GM23338 (cell line): ENCODE measurements around the gene MYO5C. TPM values are rescaled to one million over a fixed set of nuclear protein-coding genes. Genes with fewer than 3 reads are reported as not detected.

ENCODE experiments used
- ATAC-seq: fragments of 200-7000 bp; cut with Tn5 transposase; 3 replicates; pipeline ENCODE4 v1.9.1; 2020
- DNase-seq: peaks from one replicate; pipeline ENCODE4 v3.0.0-alpha.2; 2015; ENCODE audit warnings: low spot score
- H2AFZ ChIP-seq: fragments of 200-600 bp; sonication (generic); 2 replicates; pipeline ENCODE4 v1.8.0; 2016; ENCODE audit warnings: antibody characterized with exemption, mild to moderate bottlenecking, moderate library complexity
- H3F3A ChIP-seq: fragments of 200-600 bp; sonication (generic); replicated peaks from 2 replicates; pipeline ENCODE4 v1.8.0; 2017; ENCODE audit warnings: antibody characterized with exemption, mixed run types, low read depth
- H3K27ac ChIP-seq: fragments of 200-600 bp; sonication (generic); 2 replicates; pipeline ENCODE4 v1.6.1; 2016; ENCODE audit warnings: low read depth
- H3K27me3 ChIP-seq: fragments of 200-600 bp; sonication (generic); 2 replicates; pipeline ENCODE4 v1.8.0; 2016; ENCODE audit warnings: mild to moderate bottlenecking, mixed run types, moderate library complexity; ENCODE audit not compliant: insufficient read depth
- H3K36me3 ChIP-seq: fragments of 200-600 bp; sonication (generic); 2 replicates; pipeline ENCODE4 v1.8.0; 2016; ENCODE audit warnings: mild to moderate bottlenecking; ENCODE audit not compliant: insufficient read depth
- H3K4me1 ChIP-seq: fragments of 200-600 bp; sonication (generic); 2 replicates; pipeline ENCODE4 v1.8.0; 2016; ENCODE audit warnings: mild to moderate bottlenecking, moderate library complexity; ENCODE audit not compliant: insufficient read depth
- H3K4me2 ChIP-seq: fragments of 200-600 bp; sonication (generic); 2 replicates; pipeline ENCODE4 v1.7.1; 2017; ENCODE audit warnings: mixed run types
- H3K4me3 ChIP-seq: fragments of 200-600 bp; sonication (generic); 2 replicates; pipeline ENCODE4 v1.6.1; 2016; ENCODE audit warnings: mixed run types
- H3K79me2 ChIP-seq: fragments of 200-600 bp; sonication (generic); replicated peaks from 2 replicates; pipeline ENCODE4 v1.8.0; 2017; ENCODE audit warnings: mild to moderate bottlenecking; ENCODE audit not compliant: insufficient read depth
- H3K9me2 ChIP-seq: fragments of 200-600 bp; sonication (generic); 2 replicates; pipeline ENCODE4 v1.8.0; 2017; ENCODE audit not compliant: insufficient read depth
- H4K20me1 ChIP-seq: fragments of 200-600 bp; sonication (generic); replicated peaks from 2 replicates; pipeline ENCODE4 v1.8.0; 2017; ENCODE audit warnings: mild to moderate bottlenecking; ENCODE audit not compliant: insufficient read depth
- H3K27ac Mint-ChIP-seq: 2 replicates; pipeline ENCODE4 v1.8.0; 2020; ENCODE audit warnings: inconsistent platforms, mild to moderate bottlenecking, moderate library complexity, mixed read lengths
- H3K27me3 Mint-ChIP-seq: 3 replicates; pipeline ENCODE4 v1.8.0; 2022; ENCODE audit warnings: low read depth, mild to moderate bottlenecking, moderate library complexity, mixed read lengths, inconsistent platforms; ENCODE audit not compliant: insufficient read depth, poor library complexity
- H3K36me3 Mint-ChIP-seq: 3 replicates; pipeline ENCODE4 v1.8.0; 2021; ENCODE audit warnings: low read depth, mild to moderate bottlenecking, inconsistent platforms, moderate library complexity, mixed read lengths
- H3K4me1 Mint-ChIP-seq: 3 replicates; pipeline ENCODE4 v1.8.0; 2020; ENCODE audit warnings: mild to moderate bottlenecking, inconsistent platforms, mixed read lengths
- H3K4me3 Mint-ChIP-seq: 3 replicates; pipeline ENCODE4 v1.8.0; 2021; ENCODE audit warnings: moderate library complexity, mild to moderate bottlenecking, inconsistent platforms, mixed read lengths
- H3K9me3 Mint-ChIP-seq: 3 replicates; pipeline ENCODE4 v1.8.0; 2020; ENCODE audit warnings: moderate library complexity, mild to moderate bottlenecking, inconsistent platforms, mixed read lengths
- CREB1 ChIP-seq: fragments of 250-450 bp; sonication (Bioruptor Pico); IDR thresholded peaks from 2 replicates; pipeline ENCODE4 v1.5.0; 2020; ENCODE audit warnings: low read depth, mild to moderate bottlenecking, moderate library complexity
- EZH2 ChIP-seq: fragments of 200-600 bp; sonication (generic); IDR thresholded peaks from one replicate; pipeline ENCODE4 v1.8.0; 2017; ENCODE audit warnings: antibody characterized with exemption, mild to moderate bottlenecking, low read depth; ENCODE audit not compliant: unreplicated experiment
- EZH2phosphoT487 ChIP-seq: fragments of 200-600 bp; sonication (generic); IDR thresholded peaks from one replicate; pipeline ENCODE4 v1.8.1; 2018; ENCODE audit warnings: antibody characterized with exemption; ENCODE audit not compliant: unreplicated experiment
- JUNB ChIP-seq: IDR thresholded peaks from one replicate; pipeline ENCODE4 v1.6.1; 2016; ENCODE audit warnings: antibody characterized with exemption; ENCODE audit not compliant: unreplicated experiment
- NANOG ChIP-seq: IDR thresholded peaks from 2 replicates; pipeline ENCODE4 v1.6.1; 2016; ENCODE audit warnings: antibody characterized with exemption, borderline replicate concordance
- POLR2AphosphoS5 ChIP-seq: IDR thresholded peaks from 2 replicates; pipeline ENCODE4 v1.6.1; 2016; ENCODE audit warnings: antibody characterized with exemption, low read depth
- STAT1 ChIP-seq: IDR thresholded peaks from one replicate; pipeline ENCODE4 v1.6.1; 2016; ENCODE audit warnings: antibody characterized with exemption; ENCODE audit not compliant: unreplicated experiment
- ZNF114 ChIP-seq: fragments of 250-450 bp; sonication (Bioruptor Pico); IDR thresholded peaks from 2 replicates; pipeline ENCODE4 v1.5.0; 2020; ENCODE audit warnings: mild to moderate bottlenecking, moderate library complexity
- ZNF331 ChIP-seq: fragments of 250-450 bp; sonication (Bioruptor Pico); IDR thresholded peaks from 2 replicates; pipeline ENCODE4 v1.5.0; 2020; ENCODE audit warnings: low read depth, mild to moderate bottlenecking, moderate library complexity
- polyA plus RNA-seq: library from polyadenylated mRNA; unstranded; fragments of >200 nt; fragmentation: Nextera tagmentation; extraction: Ambion mirVana; gene quantifications from 2 replicates; pipeline ENCODE4 v1.2.1, GENCODE V29; 2016
- total RNA-seq: library from RNA; depleted of rRNA; stranded (reverse); fragments of >200 nt; shearing (Covaris generic); gene quantifications from 2 replicates; pipeline ENCODE4 v1.2.3, GENCODE V29; 2014
- TF ChIP-seq, protein P1 (sequence below): IDR thresholded peaks from 2 replicates; pipeline ENCODE4 v1.6.1; 2016; ENCODE audit warnings: antibody characterized with exemption
- TF ChIP-seq, protein P2 (sequence below): fragments of 250-450 bp; sonication (Bioruptor Pico); IDR thresholded peaks from 2 replicates; pipeline ENCODE4 v1.5.0; 2020; ENCODE audit warnings: mild to moderate bottlenecking, moderate library complexity
- TF ChIP-seq, protein P3 (sequence below), 2 experiments: fragments of 200-600 bp in 1 of 2; sonication (generic) in 1 of 2; conservative IDR thresholded peaks; 2 replicates each; pipeline versions ENCODE4 v1.5.1 to v1.6.1; 2016 to 2017; ENCODE audit warnings: antibody characterized with exemption in 2 of 2, low read depth in 2 of 2, mild to moderate bottlenecking in 2 of 2, moderate library complexity in 1 of 2
- TF ChIP-seq, protein P4 (sequence below): IDR thresholded peaks from one replicate; pipeline ENCODE4 v1.6.1; 2018; ENCODE audit warnings: antibody characterized with exemption; ENCODE audit not compliant: unreplicated experiment

Gene MYO5C
- total and polyA plus RNA-seq, 2 experiments from 2014 or later, result 7.9 to 28.8 TPM

DNA sequence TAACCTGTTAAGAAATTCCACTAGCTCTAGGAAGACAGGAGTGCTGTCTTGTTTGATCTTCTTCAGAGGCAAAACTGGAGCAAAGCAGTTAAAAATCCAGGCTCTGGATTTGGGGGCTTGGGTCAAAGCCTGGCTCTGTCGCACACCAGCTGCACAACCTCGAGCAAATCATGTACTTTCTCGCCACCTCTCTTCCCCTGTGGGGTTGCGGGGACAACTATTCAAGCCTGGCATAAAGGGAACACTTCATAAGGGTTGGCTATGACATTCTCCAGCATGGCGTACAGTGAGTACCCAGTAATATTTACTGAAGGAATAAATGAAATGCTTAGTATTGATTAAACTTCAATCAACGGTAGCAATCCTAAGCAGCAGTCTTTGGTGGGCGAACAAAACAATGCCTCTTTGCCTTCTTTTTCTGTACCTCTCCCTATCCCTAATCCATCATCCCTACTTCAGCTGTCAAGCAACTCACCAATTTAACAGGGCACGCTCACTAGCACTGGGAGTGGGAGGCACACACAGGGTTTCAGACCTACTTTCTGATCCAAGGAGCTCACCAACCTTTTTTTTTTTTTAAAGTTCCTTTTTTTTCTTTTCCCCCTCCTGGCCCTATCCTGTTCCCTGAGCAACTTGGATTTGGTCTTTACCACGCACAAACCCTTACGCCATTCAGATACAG is 137.4 kb downstream of the MYO5C start:
- no peak for ATAC-seq
- H3K27ac Mint-ChIP-seq, result no peak overlapping the region

More for the DNA sequence above, 137.4 kb downstream of the MYO5C start:
- no peaks in the 10 kb centered on the region for H3K9me3 Mint-ChIP-seq
- TF ChIP-seq ZNF331 (CRISPR knock-in tag), result no peak
- TF ChIP-seq, protein P1, sequence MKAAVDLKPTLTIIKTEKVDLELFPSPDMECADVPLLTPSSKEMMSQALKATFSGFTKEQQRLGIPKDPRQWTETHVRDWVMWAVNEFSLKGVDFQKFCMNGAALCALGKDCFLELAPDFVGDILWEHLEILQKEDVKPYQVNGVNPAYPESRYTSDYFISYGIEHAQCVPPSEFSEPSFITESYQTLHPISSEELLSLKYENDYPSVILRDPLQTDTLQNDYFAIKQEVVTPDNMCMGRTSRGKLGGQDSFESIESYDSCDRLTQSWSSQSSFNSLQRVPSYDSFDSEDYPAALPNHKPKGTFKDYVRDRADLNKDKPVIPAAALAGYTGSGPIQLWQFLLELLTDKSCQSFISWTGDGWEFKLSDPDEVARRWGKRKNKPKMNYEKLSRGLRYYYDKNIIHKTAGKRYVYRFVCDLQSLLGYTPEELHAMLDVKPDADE, result no peak
- no peak for TF ChIP-seq CREB1 (CRISPR knock-in tag)
- TF ChIP-seq EZH2, result no peak
- no peak for TF ChIP-seq JUNB
- TF ChIP-seq ZNF114 (CRISPR knock-in tag), result no peak
- TF ChIP-seq STAT1, result no peak
- TF ChIP-seq EZH2phosphoT487, result no peak
- no peak for TF ChIP-seq NANOG
- TF ChIP-seq, protein P2, sequence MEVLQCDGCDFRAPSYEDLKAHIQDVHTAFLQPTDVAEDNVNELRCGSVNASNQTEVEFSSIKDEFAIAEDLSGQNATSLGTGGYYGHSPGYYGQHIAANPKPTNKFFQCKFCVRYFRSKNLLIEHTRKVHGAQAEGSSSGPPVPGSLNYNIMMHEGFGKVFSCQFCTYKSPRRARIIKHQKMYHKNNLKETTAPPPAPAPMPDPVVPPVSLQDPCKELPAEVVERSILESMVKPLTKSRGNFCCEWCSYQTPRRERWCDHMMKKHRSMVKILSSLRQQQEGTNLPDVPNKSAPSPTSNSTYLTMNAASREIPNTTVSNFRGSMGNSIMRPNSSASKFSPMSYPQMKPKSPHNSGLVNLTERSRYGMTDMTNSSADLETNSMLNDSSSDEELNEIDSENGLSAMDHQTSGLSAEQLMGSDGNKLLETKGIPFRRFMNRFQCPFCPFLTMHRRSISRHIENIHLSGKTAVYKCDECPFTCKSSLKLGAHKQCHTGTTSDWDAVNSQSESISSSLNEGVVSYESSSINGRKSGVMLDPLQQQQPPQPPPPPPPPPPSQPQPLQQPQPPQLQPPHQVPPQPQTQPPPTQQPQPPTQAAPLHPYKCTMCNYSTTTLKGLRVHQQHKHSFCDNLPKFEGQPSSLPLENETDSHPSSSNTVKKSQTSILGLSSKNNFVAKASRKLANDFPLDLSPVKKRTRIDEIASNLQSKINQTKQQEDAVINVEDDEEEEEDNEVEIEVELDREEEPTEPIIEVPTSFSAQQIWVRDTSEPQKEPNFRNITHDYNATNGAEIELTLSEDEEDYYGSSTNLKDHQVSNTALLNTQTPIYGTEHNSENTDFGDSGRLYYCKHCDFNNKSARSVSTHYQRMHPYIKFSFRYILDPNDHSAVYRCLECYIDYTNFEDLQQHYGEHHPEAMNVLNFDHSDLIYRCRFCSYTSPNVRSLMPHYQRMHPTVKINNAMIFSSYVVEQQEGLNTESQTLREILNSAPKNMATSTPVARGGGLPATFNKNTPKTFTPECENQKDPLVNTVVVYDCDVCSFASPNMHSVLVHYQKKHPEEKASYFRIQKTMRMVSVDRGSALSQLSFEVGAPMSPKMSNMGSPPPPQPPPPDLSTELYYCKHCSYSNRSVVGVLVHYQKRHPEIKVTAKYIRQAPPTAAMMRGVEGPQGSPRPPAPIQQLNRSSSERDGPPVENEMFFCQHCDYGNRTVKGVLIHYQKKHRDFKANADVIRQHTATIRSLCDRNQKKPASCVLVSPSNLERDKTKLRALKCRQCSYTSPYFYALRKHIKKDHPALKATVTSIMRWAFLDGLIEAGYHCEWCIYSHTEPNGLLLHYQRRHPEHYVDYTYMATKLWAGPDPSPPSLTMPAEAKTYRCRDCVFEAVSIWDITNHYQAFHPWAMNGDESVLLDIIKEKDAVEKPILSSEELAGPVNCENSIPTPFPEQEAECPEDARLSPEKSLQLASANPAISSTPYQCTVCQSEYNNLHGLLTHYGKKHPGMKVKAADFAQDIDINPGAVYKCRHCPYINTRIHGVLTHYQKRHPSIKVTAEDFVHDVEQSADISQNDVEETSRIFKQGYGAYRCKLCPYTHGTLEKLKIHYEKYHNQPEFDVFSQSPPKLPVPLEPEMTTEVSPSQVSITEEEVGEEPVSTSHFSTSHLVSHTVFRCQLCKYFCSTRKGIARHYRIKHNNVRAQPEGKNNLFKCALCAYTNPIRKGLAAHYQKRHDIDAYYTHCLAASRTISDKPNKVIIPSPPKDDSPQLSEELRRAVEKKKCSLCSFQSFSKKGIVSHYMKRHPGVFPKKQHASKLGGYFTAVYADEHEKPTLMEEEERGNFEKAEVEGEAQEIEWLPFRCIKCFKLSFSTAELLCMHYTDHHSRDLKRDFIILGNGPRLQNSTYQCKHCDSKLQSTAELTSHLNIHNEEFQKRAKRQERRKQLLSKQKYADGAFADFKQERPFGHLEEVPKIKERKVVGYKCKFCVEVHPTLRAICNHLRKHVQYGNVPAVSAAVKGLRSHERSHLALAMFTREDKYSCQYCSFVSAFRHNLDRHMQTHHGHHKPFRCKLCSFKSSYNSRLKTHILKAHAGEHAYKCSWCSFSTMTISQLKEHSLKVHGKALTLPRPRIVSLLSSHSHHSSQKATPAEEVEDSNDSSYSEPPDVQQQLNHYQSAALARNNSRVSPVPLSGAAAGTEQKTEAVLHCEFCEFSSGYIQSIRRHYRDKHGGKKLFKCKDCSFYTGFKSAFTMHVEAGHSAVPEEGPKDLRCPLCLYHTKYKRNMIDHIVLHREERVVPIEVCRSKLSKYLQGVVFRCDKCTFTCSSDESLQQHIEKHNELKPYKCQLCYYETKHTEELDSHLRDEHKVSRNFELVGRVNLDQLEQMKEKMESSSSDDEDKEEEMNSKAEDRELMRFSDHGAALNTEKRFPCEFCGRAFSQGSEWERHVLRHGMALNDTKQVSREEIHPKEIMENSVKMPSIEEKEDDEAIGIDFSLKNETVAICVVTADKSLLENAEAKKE, result no peak
- TF ChIP-seq POLR2AphosphoS5, result no peak
- TF ChIP-seq, protein P3, sequence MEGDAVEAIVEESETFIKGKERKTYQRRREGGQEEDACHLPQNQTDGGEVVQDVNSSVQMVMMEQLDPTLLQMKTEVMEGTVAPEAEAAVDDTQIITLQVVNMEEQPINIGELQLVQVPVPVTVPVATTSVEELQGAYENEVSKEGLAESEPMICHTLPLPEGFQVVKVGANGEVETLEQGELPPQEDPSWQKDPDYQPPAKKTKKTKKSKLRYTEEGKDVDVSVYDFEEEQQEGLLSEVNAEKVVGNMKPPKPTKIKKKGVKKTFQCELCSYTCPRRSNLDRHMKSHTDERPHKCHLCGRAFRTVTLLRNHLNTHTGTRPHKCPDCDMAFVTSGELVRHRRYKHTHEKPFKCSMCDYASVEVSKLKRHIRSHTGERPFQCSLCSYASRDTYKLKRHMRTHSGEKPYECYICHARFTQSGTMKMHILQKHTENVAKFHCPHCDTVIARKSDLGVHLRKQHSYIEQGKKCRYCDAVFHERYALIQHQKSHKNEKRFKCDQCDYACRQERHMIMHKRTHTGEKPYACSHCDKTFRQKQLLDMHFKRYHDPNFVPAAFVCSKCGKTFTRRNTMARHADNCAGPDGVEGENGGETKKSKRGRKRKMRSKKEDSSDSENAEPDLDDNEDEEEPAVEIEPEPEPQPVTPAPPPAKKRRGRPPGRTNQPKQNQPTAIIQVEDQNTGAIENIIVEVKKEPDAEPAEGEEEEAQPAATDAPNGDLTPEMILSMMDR (conservative IDR thresholded peaks at IDR 0.05; ENCODE audit: low read depth in 2 of 2), result no peak
- TF ChIP-seq, protein P4, sequence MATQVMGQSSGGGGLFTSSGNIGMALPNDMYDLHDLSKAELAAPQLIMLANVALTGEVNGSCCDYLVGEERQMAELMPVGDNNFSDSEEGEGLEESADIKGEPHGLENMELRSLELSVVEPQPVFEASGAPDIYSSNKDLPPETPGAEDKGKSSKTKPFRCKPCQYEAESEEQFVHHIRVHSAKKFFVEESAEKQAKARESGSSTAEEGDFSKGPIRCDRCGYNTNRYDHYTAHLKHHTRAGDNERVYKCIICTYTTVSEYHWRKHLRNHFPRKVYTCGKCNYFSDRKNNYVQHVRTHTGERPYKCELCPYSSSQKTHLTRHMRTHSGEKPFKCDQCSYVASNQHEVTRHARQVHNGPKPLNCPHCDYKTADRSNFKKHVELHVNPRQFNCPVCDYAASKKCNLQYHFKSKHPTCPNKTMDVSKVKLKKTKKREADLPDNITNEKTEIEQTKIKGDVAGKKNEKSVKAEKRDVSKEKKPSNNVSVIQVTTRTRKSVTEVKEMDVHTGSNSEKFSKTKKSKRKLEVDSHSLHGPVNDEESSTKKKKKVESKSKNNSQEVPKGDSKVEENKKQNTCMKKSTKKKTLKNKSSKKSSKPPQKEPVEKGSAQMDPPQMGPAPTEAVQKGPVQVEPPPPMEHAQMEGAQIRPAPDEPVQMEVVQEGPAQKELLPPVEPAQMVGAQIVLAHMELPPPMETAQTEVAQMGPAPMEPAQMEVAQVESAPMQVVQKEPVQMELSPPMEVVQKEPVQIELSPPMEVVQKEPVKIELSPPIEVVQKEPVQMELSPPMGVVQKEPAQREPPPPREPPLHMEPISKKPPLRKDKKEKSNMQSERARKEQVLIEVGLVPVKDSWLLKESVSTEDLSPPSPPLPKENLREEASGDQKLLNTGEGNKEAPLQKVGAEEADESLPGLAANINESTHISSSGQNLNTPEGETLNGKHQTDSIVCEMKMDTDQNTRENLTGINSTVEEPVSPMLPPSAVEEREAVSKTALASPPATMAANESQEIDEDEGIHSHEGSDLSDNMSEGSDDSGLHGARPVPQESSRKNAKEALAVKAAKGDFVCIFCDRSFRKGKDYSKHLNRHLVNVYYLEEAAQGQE, result no peak
- no peak for DNase-seq
- H3K4me2 ChIP-seq, result no peak overlapping the region
- no peaks in the 10 kb centered on the region for H3K27me3 ChIP-seq
- no peaks in the 10 kb centered on the region for H3K36me3 ChIP-seq
- no peaks in the 10 kb centered on the region for H3F3A ChIP-seq
- H2AFZ ChIP-seq, result no peak overlapping the region
- 0 out of 2 replicates have a peak, but pooled peaks cover 4% of the 10 kb centered on the region for H3K9me2 ChIP-seq
- no peaks in the 10 kb centered on the region for H3K4me1 ChIP-seq
- no peak overlapping the region for H3K27ac ChIP-seq
- H3K4me3 Mint-ChIP-seq, result no peak overlapping the region
- H3K79me2 ChIP-seq, result no peaks in the 10 kb centered on the region
- peaks cover 6% of the 10 kb centered on the region for H3K36me3 Mint-ChIP-seq
- peaks cover 3% of the 10 kb centered on the region; the same call in 2 of the 3 replicates for H3K4me1 Mint-ChIP-seq
- peaks cover 2% of the 10 kb centered on the region; the same call in 1 of the 2 replicates for H4K20me1 ChIP-seq
- no peak overlapping the region for H3K4me3 ChIP-seq
- peaks cover 3% of the 10 kb centered on the region for H3K27me3 Mint-ChIP-seq
